ENCODE data around the gene SLC8A3.

DNA sequence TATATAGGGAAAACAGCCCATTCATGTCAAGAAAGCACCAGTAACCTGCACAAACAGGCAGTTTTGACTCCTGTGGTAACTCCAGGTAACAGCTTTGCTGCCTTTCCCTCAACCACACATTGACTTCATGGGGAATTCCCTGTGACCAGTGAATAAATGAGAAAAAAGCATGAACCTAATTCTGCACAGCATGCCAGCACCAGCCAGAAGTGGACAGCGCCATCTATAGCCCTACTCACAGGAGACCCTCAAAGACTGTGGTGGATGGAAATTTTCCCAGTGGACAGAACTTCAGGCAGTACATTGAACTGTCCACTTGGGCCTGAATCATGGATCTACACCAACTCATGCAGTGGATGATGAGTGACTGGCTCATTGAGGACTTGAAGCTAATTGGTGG is 152.1 kb downstream of the SLC8A3 start:
- TF ChIP-seq, protein P1, sequence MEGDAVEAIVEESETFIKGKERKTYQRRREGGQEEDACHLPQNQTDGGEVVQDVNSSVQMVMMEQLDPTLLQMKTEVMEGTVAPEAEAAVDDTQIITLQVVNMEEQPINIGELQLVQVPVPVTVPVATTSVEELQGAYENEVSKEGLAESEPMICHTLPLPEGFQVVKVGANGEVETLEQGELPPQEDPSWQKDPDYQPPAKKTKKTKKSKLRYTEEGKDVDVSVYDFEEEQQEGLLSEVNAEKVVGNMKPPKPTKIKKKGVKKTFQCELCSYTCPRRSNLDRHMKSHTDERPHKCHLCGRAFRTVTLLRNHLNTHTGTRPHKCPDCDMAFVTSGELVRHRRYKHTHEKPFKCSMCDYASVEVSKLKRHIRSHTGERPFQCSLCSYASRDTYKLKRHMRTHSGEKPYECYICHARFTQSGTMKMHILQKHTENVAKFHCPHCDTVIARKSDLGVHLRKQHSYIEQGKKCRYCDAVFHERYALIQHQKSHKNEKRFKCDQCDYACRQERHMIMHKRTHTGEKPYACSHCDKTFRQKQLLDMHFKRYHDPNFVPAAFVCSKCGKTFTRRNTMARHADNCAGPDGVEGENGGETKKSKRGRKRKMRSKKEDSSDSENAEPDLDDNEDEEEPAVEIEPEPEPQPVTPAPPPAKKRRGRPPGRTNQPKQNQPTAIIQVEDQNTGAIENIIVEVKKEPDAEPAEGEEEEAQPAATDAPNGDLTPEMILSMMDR (IDR thresholded peaks at IDR 0.05), result no peak
- TF ChIP-seq POLR2A (IDR thresholded peaks at IDR 0.05), result no peak
